Endodermal cell (in vitro differentiated cells): Measurements from ENCODE around the gene AKAP13. TPM values are rescaled to one million over a fixed set of nuclear protein-coding genes. Genes with fewer than 3 reads are reported as not detected.

Experiments
- DNase-seq: peaks from one replicate; pipeline ENCODE4 v3.0.0-alpha.2; 2017
- H3K27ac ChIP-seq: 2 replicates; pipeline ENCODE4 v1.5.1; 2013; ENCODE audit warnings: mild to moderate bottlenecking, low read depth, low read length, moderate library complexity
- H3K27me3 ChIP-seq: 2 replicates; pipeline ENCODE4 v1.6.1; 2013; ENCODE audit warnings: mild to moderate bottlenecking, low read length, moderate library complexity; ENCODE audit not compliant: insufficient read depth, control insufficient read depth, poor library complexity, severe bottlenecking
- H3K36me3 ChIP-seq: 2 replicates; pipeline ENCODE4 v1.7.0; 2013; ENCODE audit warnings: mild to moderate bottlenecking, low read length, moderate library complexity; ENCODE audit not compliant: control insufficient read depth, insufficient read depth
- H3K4me1 ChIP-seq: one replicate; pipeline ENCODE4 v1.7.0; 2013; ENCODE audit warnings: low read length; ENCODE audit not compliant: control insufficient read depth, insufficient read depth
- H3K4me3 ChIP-seq: 2 replicates; pipeline ENCODE4 v1.5.1; 2013; ENCODE audit warnings: mild to moderate bottlenecking, low read length, moderate library complexity
- H3K9ac ChIP-seq: 2 replicates; pipeline ENCODE4 v1.6.1; 2013; ENCODE audit warnings: mild to moderate bottlenecking, low read length, moderate library complexity; ENCODE audit not compliant: poor library complexity, severe bottlenecking; ENCODE audit errors: extremely low read depth
- H3K9me3 ChIP-seq: 2 replicates; pipeline ENCODE4 v1.6.1; 2013; ENCODE audit warnings: mild to moderate bottlenecking, low read length, moderate library complexity; ENCODE audit not compliant: control insufficient read depth
- H3K27ac Mint-ChIP-seq: 2 replicates; pipeline ENCODE4 v1.8.0; 2020; ENCODE audit warnings: mixed read lengths
- H3K27me3 Mint-ChIP-seq: 2 replicates; pipeline ENCODE4 v1.8.0; 2021; ENCODE audit warnings: mild to moderate bottlenecking, mixed read lengths; ENCODE audit not compliant: insufficient read depth
- H3K36me3 Mint-ChIP-seq: 2 replicates; pipeline ENCODE4 v1.8.0; 2020; ENCODE audit warnings: low read depth, mixed read lengths
- H3K4me1 Mint-ChIP-seq: 2 replicates; pipeline ENCODE4 v1.8.0; 2020; ENCODE audit warnings: mixed read lengths
- H3K4me3 Mint-ChIP-seq: 2 replicates; pipeline ENCODE4 v1.8.0; 2020; ENCODE audit warnings: mild to moderate bottlenecking, moderate library complexity, mixed read lengths
- H3K9me3 Mint-ChIP-seq: 2 replicates; pipeline ENCODE4 v1.8.0; 2020; ENCODE audit warnings: mild to moderate bottlenecking, mixed read lengths
- CTCF ChIP-seq: fragments of 200-600 bp; sonication (generic); conservative IDR thresholded peaks from 2 replicates; pipeline ENCODE4 v1.5.0; 2021; ENCODE audit warnings: antibody characterized with exemption, mild to moderate bottlenecking
- WGBS, 2 experiments: methylation state at CpG; one replicate each; pipeline versions ENCODE4 v1.1.5 to v1.1.7; 2013; ENCODE audit warnings: missing lambda C conversion rate in 2 of 2, mixed read lengths in 1 of 2; ENCODE audit not compliant: insufficient coverage in 1 of 2, insufficient read length in 1 of 2; 5-methylcytosine and 5-hydroxymethylcytosine counted together
- total RNA-seq, 2 donors: library from RNA; stranded (reverse); fragmentation: NEBNext Ultra II Directional in 1 of 2; extraction: Animal tissue kit (Norgen Biotek cat#: 25700) in 1 of 2; gene quantifications; 2 replicates in 1 of 2; 3 replicates in 1 of 2; pipeline ENCODE4 v1.2.1, GENCODE V29; 2021

The AKAP13 gene
- total RNA-seq, 2 donors from 2014 or later, result 115 to 131 TPM

- Mint-ChIP-seq H3K27ac (peak overlapping the region; percentile 92), H3K4me1 (peaks cover 48% of the 10 kb centered on the region), H3K4me3 (no peak overlapping the region), H3K9me3 (no peaks in the 10 kb centered on the region), H3K27me3 (peaks cover 14% of the 10 kb centered on the region), H3K36me3 (no peaks in the 10 kb centered on the region)
- H3K9ac ChIP-seq, result peak overlapping the region; percentile 63
- H3K27me3 ChIP-seq, result no peaks in the 10 kb centered on the region
- H3K4me3 ChIP-seq, result no peak overlapping the region
- H3K27ac ChIP-seq, result no peak overlapping the region
- peak; percentile 90 for DNase-seq
- peaks cover 11% of the 10 kb centered on the region for H3K36me3 ChIP-seq
- TF ChIP-seq CTCF, result no peak
- H3K4me1 ChIP-seq, result peaks cover 17% of the 10 kb centered on the region
- H3K9me3 ChIP-seq, result no peaks in the 10 kb centered on the region
- WGBS, 2 experiments, result 20 to 28% methylated on average over 1 to 6 of the region's 6 CpGs
These were observed 2.4 kb upstream of the AKAP13 start for GRCh38 chr15:85377986-85378385.

DNA sequence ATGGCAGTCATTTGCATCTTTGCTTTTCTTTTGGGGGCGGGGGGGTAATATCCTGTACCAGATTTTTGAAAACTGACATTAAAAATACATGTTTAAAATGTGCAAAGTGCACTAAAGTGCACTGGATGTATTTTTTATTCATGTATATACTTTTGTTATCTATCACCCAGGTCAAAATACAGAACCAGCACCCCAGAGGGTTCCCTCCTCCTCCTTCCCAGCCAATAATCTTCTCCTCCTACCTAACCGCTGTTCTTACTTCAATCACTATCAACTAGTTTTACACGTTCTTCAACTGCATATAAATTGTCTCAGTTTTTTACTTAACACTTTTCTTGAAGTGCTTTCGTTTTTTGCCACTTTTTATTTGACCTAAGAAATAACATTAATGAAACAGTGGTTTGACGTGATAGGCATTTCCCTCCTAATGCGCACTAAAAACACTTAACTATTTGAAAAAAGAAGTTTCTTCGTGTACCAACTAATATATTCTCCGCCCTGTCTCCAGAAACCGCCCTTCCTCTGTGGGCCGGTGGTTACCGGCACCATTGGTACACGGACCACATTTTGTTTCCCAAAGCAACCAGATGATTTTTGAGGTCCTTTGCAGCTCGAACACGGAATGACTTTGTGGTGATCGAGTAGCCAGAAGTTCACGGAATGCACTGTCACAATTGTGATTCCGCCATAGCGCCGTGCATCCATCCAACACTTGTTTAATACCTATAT lies 836 bp upstream of the AKAP13 start:
- Mint-ChIP-seq H3K4me3 (peak overlapping the region; percentile 83), H3K27ac (peak overlapping the region; percentile 95), H3K4me1 (peaks cover 60% of the 10 kb centered on the region), H3K27me3 (no peaks in the 10 kb centered on the region), H3K9me3 (no peaks in the 10 kb centered on the region), H3K36me3 (no peaks in the 10 kb centered on the region)
- no peaks in the 10 kb centered on the region for H3K27me3 ChIP-seq
- 22 to 38% methylated on average over 15 to 19 of the region's 19 CpGs for WGBS, 2 experiments
- H3K4me3 ChIP-seq, result peak overlapping the region; percentile 84
- H3K36me3 ChIP-seq, result peaks cover 18% of the 10 kb centered on the region
- H3K27ac ChIP-seq, result no peak overlapping the region
- TF ChIP-seq CTCF, result no peak
- peaks cover 17% of the 10 kb centered on the region for H3K4me1 ChIP-seq
- no peaks in the 10 kb centered on the region for H3K9me3 ChIP-seq
- DNase-seq, result peak; percentile 62
- H3K9ac ChIP-seq, result peak overlapping the region; percentile 75

GRCh38 chr15:85380812-85381642 lies 624 bp downstream of the AKAP13 start:
- no peak for TF ChIP-seq CTCF
- peak overlapping the region; percentile 83 for H3K27ac ChIP-seq
- no peaks in the 10 kb centered on the region for H3K27me3 ChIP-seq
- whole genome bisulfite sequencing, 2 experiments, result 0% methylated on average over 2 to 76 of the region's 89 CpGs
- Mint-ChIP-seq H3K27me3 (no peaks in the 10 kb centered on the region), H3K27ac (peak overlapping the region; percentile 98), H3K4me3 (peak overlapping the region; percentile 83), H3K36me3 (peaks cover 5% of the 10 kb centered on the region), H3K4me1 (peaks cover 50% of the 10 kb centered on the region), H3K9me3 (no peaks in the 10 kb centered on the region)
- H3K4me1 ChIP-seq, result peaks cover 5% of the 10 kb centered on the region
- H3K9ac ChIP-seq, result peak overlapping the region; percentile 88
- H3K9me3 ChIP-seq, result no peaks in the 10 kb centered on the region
- H3K4me3 ChIP-seq, result peak overlapping the region; percentile 97
- peaks cover 29% of the 10 kb centered on the region for H3K36me3 ChIP-seq
- no peak for DNase-seq
